Measurements from ENCODE around the gene BACE1-AS. TPM values are rescaled to one million over a fixed set of nuclear protein-coding genes. Genes with fewer than 3 reads are reported as not detected.

The BACE1-AS gene
- total and polyA plus RNA-seq, 2 donors (not counting 1 experiment from before 2014, with no cell fraction given): 4.2 to 4.5 TPM

DNA sequence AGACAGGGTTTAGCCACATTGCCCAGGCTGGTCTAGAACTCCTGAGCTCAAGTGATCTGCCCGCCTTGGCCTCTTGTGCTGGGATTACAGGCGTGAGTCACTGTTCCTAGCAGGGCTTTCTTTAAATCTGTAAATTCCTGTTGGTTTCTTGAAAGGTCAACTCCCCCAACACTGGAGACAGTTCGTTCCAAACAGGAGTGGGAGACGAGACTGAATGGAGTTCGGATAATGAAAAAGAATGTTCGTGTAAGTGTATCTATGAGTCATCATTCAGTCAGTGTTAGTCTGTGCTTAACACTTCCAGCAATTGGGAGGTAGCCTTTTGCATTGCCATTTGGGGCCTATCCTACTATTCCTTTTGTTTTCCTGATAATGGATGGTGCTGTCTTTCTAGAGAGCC is 10.0 kb upstream of the BACE1-AS start:
- H3K36me3 ChIP-seq (ENCODE audit: control insufficient read depth, insufficient read depth, low read length): peaks cover 2% of the 10 kb centered on the region
- no peak for TF ChIP-seq EZH2 (IDR thresholded peaks at IDR 0.05; ENCODE audit: low read length, missing control alignments)
- TF ChIP-seq, protein P1, sequence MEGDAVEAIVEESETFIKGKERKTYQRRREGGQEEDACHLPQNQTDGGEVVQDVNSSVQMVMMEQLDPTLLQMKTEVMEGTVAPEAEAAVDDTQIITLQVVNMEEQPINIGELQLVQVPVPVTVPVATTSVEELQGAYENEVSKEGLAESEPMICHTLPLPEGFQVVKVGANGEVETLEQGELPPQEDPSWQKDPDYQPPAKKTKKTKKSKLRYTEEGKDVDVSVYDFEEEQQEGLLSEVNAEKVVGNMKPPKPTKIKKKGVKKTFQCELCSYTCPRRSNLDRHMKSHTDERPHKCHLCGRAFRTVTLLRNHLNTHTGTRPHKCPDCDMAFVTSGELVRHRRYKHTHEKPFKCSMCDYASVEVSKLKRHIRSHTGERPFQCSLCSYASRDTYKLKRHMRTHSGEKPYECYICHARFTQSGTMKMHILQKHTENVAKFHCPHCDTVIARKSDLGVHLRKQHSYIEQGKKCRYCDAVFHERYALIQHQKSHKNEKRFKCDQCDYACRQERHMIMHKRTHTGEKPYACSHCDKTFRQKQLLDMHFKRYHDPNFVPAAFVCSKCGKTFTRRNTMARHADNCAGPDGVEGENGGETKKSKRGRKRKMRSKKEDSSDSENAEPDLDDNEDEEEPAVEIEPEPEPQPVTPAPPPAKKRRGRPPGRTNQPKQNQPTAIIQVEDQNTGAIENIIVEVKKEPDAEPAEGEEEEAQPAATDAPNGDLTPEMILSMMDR (conservative IDR thresholded peaks at IDR 0.05 in 1 of 2, IDR thresholded peaks at IDR 0.05 in 1 of 2; ENCODE audit: low read depth in 1 of 2, low read length in 2 of 2): no peak
- H3K9ac ChIP-seq (ENCODE audit: insufficient read depth, low read length): no peak overlapping the region
- no peaks in the 10 kb centered on the region for H3K79me2 ChIP-seq (ENCODE audit: control insufficient read depth, insufficient read depth, low read length)
- peak overlapping the region; percentile 67 for H3K27ac ChIP-seq (ENCODE audit: insufficient read depth, low read length)
- peaks cover 14% of the 10 kb centered on the region for H3K4me1 ChIP-seq (ENCODE audit: control insufficient read depth, extremely low read depth, insufficient read depth, low read length)
- no peak overlapping the region for H3K4me2 ChIP-seq (ENCODE audit: extremely low read depth, insufficient read depth, low read length)
- peak; percentile 93 to 99 for DNase-seq (ENCODE audit: low read depth in 2 of 2)
- no peak overlapping the region for H2AFZ ChIP-seq (ENCODE audit: low read length)
- H3K27me3 ChIP-seq (ENCODE audit: control insufficient read depth, insufficient read depth, low read length): no peaks in the 10 kb centered on the region
- no peak overlapping the region for H3K4me3 ChIP-seq (replicated peaks in 1 of 4; ENCODE audit: control extremely low read depth in 1 of 4, insufficient read depth in 1 of 4, low read depth in 3 of 4, low read length in 4 of 4)
- no peaks in the 10 kb centered on the region for H3K9me3 ChIP-seq (ENCODE audit: control insufficient read depth, insufficient read depth, low read depth, low read length)
- H4K20me1 ChIP-seq (ENCODE audit: control insufficient read depth, extremely low read depth, insufficient read depth, low read length): no peaks in the 10 kb centered on the region

DNA sequence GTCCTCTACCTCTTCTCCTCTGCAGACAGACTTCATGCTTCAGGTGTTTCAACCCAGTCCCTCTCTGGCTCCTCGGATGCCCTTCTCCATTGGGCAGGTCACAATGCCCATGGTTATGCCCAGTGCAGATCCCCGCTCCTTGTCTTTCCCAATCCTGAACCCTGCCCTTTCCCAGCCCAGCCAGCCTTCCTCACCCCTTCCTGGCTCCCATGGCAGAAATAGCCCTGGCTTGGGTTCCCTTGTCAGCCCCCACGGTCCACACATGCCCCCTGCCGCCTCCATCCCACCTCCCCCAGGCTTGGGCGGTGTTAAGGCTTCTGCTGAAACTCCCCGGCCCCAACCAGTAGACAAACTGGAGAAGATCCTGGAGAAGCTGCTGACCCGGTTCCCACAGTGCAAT is 9.3 kb upstream of the BACE1-AS start:
- H3K27ac ChIP-seq (ENCODE audit: insufficient read depth, low read length): peak overlapping the region; percentile 67
- H3K9me3 ChIP-seq (ENCODE audit: control insufficient read depth, insufficient read depth, low read depth, low read length): no peaks in the 10 kb centered on the region
- H2AFZ ChIP-seq (ENCODE audit: low read length): no peak overlapping the region
- H3K79me2 ChIP-seq (ENCODE audit: control insufficient read depth, insufficient read depth, low read length): no peaks in the 10 kb centered on the region
- no peak for DNase-seq (ENCODE audit: low read depth in 2 of 2)
- H3K36me3 ChIP-seq (ENCODE audit: control insufficient read depth, insufficient read depth, low read length): peaks cover 2% of the 10 kb centered on the region
- H3K4me3 ChIP-seq (replicated peaks in 1 of 4; ENCODE audit: control extremely low read depth in 1 of 4, insufficient read depth in 1 of 4, low read depth in 3 of 4, low read length in 4 of 4): no peak overlapping the region
- H3K4me2 ChIP-seq (ENCODE audit: extremely low read depth, insufficient read depth, low read length): no peak overlapping the region
- H3K9ac ChIP-seq (ENCODE audit: insufficient read depth, low read length): no peak overlapping the region
- TF ChIP-seq EZH2 (IDR thresholded peaks at IDR 0.05; ENCODE audit: low read length, missing control alignments): no peak
- TF ChIP-seq, protein P1 (conservative IDR thresholded peaks at IDR 0.05 in 1 of 2, IDR thresholded peaks at IDR 0.05 in 1 of 2; ENCODE audit: low read depth in 1 of 2, low read length in 2 of 2): no peak
- H3K27me3 ChIP-seq (ENCODE audit: control insufficient read depth, insufficient read depth, low read length): no peaks in the 10 kb centered on the region
- peaks cover 14% of the 10 kb centered on the region for H3K4me1 ChIP-seq (ENCODE audit: control insufficient read depth, extremely low read depth, insufficient read depth, low read length)
- H4K20me1 ChIP-seq (ENCODE audit: control insufficient read depth, extremely low read depth, insufficient read depth, low read length): no peaks in the 10 kb centered on the region

GRCh38 chr11:117282956-117283355 is 8.2 kb upstream of the BACE1-AS start:
- no peak overlapping the region for H2AFZ ChIP-seq (ENCODE audit: low read length)
- no peaks in the 10 kb centered on the region for H3K9me3 ChIP-seq (ENCODE audit: control insufficient read depth, insufficient read depth, low read depth, low read length)
- no peak for DNase-seq (ENCODE audit: low read depth in 2 of 2)
- TF ChIP-seq, protein P1 (conservative IDR thresholded peaks at IDR 0.05 in 1 of 2, IDR thresholded peaks at IDR 0.05 in 1 of 2; ENCODE audit: low read depth in 1 of 2, low read length in 2 of 2): no peak
- no peak for TF ChIP-seq EZH2 (IDR thresholded peaks at IDR 0.05; ENCODE audit: low read length, missing control alignments)
- H3K9ac ChIP-seq (ENCODE audit: insufficient read depth, low read length): no peak overlapping the region
- no peaks in the 10 kb centered on the region for H4K20me1 ChIP-seq (ENCODE audit: control insufficient read depth, extremely low read depth, insufficient read depth, low read length)
- no peak overlapping the region for H3K27ac ChIP-seq (ENCODE audit: insufficient read depth, low read length)
- H3K79me2 ChIP-seq (ENCODE audit: control insufficient read depth, insufficient read depth, low read length): no peaks in the 10 kb centered on the region
- H3K4me3 ChIP-seq (replicated peaks in 1 of 4; ENCODE audit: control extremely low read depth in 1 of 4, insufficient read depth in 1 of 4, low read depth in 3 of 4, low read length in 4 of 4): no peak overlapping the region
- H3K27me3 ChIP-seq (ENCODE audit: control insufficient read depth, insufficient read depth, low read length): no peaks in the 10 kb centered on the region
- H3K4me1 ChIP-seq (ENCODE audit: control insufficient read depth, extremely low read depth, insufficient read depth, low read length): peaks cover 14% of the 10 kb centered on the region
- peaks cover 2% of the 10 kb centered on the region for H3K36me3 ChIP-seq (ENCODE audit: control insufficient read depth, insufficient read depth, low read length)
- no peak overlapping the region for H3K4me2 ChIP-seq (ENCODE audit: extremely low read depth, insufficient read depth, low read length)
